SIG-M5 treated with dmso at 0.1 percent for 504 hours (cell line): ENCODE results near the gene CLCN6.

ENCODE experiments used
- DNase-seq: peaks from one replicate; lab custom pipeline; 2025; ENCODE audit not compliant: unreplicated experiment; lab: John Stamatoyannopoulos, UW

The CLCN6 gene

GRCh38 chr1:11779715-11780379, 26.1 kb upstream of the CLCN6 start:
- DNase-seq = no peak

GRCh38 chr1:11780380-11781147, 25.4 kb upstream of the CLCN6 start:
- no peak for DNase-seq

GRCh38 chr1:11781297-11781696, 24.7 kb upstream of the CLCN6 start:
- DNase-seq = no peak

- no peak for DNase-seq
Observed at GRCh38 chr1:11782127-11782708, 23.8 kb upstream of the CLCN6 start.

GRCh38 chr1:11783556-11783955, 22.4 kb upstream of the CLCN6 start:
- DNase-seq = no peak

GRCh38 chr1:11784256-11784992, 21.6 kb upstream of the CLCN6 start:
- DNase-seq = no peak

GRCh38 chr1:11784993-11785769, 20.8 kb upstream of the CLCN6 start:
- no peak for DNase-seq

- no peak for DNase-seq
Observed at GRCh38 chr1:11786168-11786567, 19.8 kb upstream of the CLCN6 start.

GRCh38 chr1:11787251-11787803, 18.7 kb upstream of the CLCN6 start:
- no peak for DNase-seq

GRCh38 chr1:11787804-11788436, 18.1 kb upstream of the CLCN6 start:
- DNase-seq = no peak

GRCh38 chr1:11788549-11789053, 17.4 kb upstream of the CLCN6 start:
- no peak for DNase-seq

- DNase-seq = no peak
Observed at GRCh38 chr1:11789126-11790067, 16.6 kb upstream of the CLCN6 start.

GRCh38 chr1:11790101-11790879, 15.7 kb upstream of the CLCN6 start:
- no peak for DNase-seq

GRCh38 chr1:11790880-11791715, 14.9 kb upstream of the CLCN6 start:
- peak; percentile 78 for DNase-seq

GRCh38 chr1:11792106-11792505, 13.9 kb upstream of the CLCN6 start:
- DNase-seq = no peak

- no peak for DNase-seq
Observed at GRCh38 chr1:11793819-11794218, 12.2 kb upstream of the CLCN6 start.
